H1 (cell line): ENCODE results near the gene MCMBP. TPM values are rescaled to one million over a fixed set of nuclear protein-coding genes. Genes with fewer than 3 reads are reported as not detected.

Source experiments
- CTCF ChIA-PET: fragments of 300-600 bp; sonication (Branson Sonifier 250); formaldehyde crosslinking; loops from one replicate; lab custom pipeline; 2021; ENCODE audit not compliant: partially characterized antibody; lab: Charles Lee
- POLR2A ChIA-PET: fragments of 300-600 bp; sonication (Branson Sonifier 250); formaldehyde crosslinking; loops from one replicate; lab custom pipeline; 2021; ENCODE audit warnings: inconsistent platforms; ENCODE audit not compliant: partially characterized antibody; lab: Charles Lee
- DNase-seq, 2 experiments: peaks; one replicate each; pipeline versions ENCODE4 v3.0.0 to v3.0.0-alpha.2; 2010 to 2022; ENCODE audit warnings: low spot score in 2 of 2, low read depth in 1 of 2, mixed read lengths in 1 of 2
- FAIRE-seq: peaks from 2 replicates; lab custom pipeline; 2011; peaks lifted over from hg19 to GRCh38; lab: Jason Lieb, UNC
- H2AFZ ChIP-seq: 2 replicates; pipeline ENCODE4 v1.8.1; 2012; ENCODE audit warnings: low read length, inconsistent platforms
- H2AK5ac ChIP-seq: 2 replicates; pipeline ENCODE4 v1.6.1; 2013; ENCODE audit warnings: low read depth, low read length
- H2BK120ac ChIP-seq: replicated peaks from 2 replicates; pipeline ENCODE3; 2013; ENCODE audit warnings: low read depth, low read length, inconsistent platforms
- H2BK12ac ChIP-seq: 2 replicates; pipeline ENCODE4 v1.6.1; 2013; ENCODE audit warnings: low read depth, low read length
- H2BK15ac ChIP-seq: 2 replicates; pipeline ENCODE4 v1.6.1; 2013; ENCODE audit warnings: low read length
- H2BK20ac ChIP-seq: 2 replicates; pipeline ENCODE4 v1.6.1; 2013; ENCODE audit warnings: low read length
- H2BK5ac ChIP-seq: 2 replicates; pipeline ENCODE4 v1.6.1; 2013; ENCODE audit warnings: low read depth, low read length
- H3K14ac ChIP-seq: 2 replicates; pipeline ENCODE4 v1.6.1; 2013; ENCODE audit warnings: inconsistent platforms; ENCODE audit not compliant: insufficient read length
- H3K18ac ChIP-seq: 2 replicates; pipeline ENCODE4 v1.6.1; 2013; ENCODE audit warnings: low read length; ENCODE audit errors: extremely low read depth
- H3K23ac ChIP-seq: 2 replicates; pipeline ENCODE4 v1.6.1; 2013; ENCODE audit warnings: inconsistent platforms; ENCODE audit not compliant: insufficient read length
- H3K23me2 ChIP-seq: 2 replicates; pipeline ENCODE4 v1.6.1; 2013; ENCODE audit warnings: low read depth, low read length
- H3K27ac ChIP-seq: 2 replicates; pipeline ENCODE4 v1.6.1; 2011; ENCODE audit warnings: low read depth, low read length, inconsistent platforms
- H3K27me3 ChIP-seq, 4 experiments: replicated peaks in 1 of 4; 1 replicate in 1 of 4; 2 replicates in 3 of 4; pipeline versions ENCODE4 v1.6.1 to v1.8.1; 2011 to 2013; ENCODE audit warnings: low read length in 3 of 4, mild to moderate bottlenecking in 3 of 4, inconsistent platforms in 2 of 4, mixed read lengths in 2 of 4, moderate library complexity in 1 of 4; ENCODE audit not compliant: control insufficient read depth in 3 of 4, insufficient read depth in 3 of 4; ENCODE audit errors: extremely low read depth in 1 of 4
- H3K36me3 ChIP-seq, 4 experiments: 2 replicates each; pipeline versions ENCODE4 v1.6.1 to v1.8.1; 2011 to 2013; ENCODE audit warnings: mild to moderate bottlenecking in 4 of 4, low read length in 3 of 4, moderate library complexity in 2 of 4, control low read depth in 1 of 4, inconsistent platforms in 1 of 4; ENCODE audit not compliant: insufficient read depth in 4 of 4, control insufficient read depth in 2 of 4
- H3K4ac ChIP-seq: replicated peaks from 2 replicates; pipeline ENCODE3; 2013; ENCODE audit warnings: low read length, low read depth, mixed read lengths, inconsistent platforms; ENCODE audit not compliant: insufficient read length
- H3K4me1 ChIP-seq, 4 experiments: replicated peaks in 1 of 4; 1 replicate in 1 of 4; 2 replicates in 3 of 4; pipeline versions ENCODE4 v1.6.1 to v1.8.1; 2011 to 2013; ENCODE audit warnings: low read length in 3 of 4, inconsistent platforms in 2 of 4, mixed read lengths in 1 of 4; ENCODE audit not compliant: insufficient read depth in 4 of 4, control insufficient read depth in 3 of 4
- H3K4me2 ChIP-seq, 2 experiments: 2 replicates each; pipeline versions ENCODE4 v1.6.1 to v1.8.1; 2011 to 2013; ENCODE audit warnings: low read depth in 2 of 2, low read length in 2 of 2, control low read depth in 1 of 2, inconsistent platforms in 1 of 2, mild to moderate bottlenecking in 1 of 2; ENCODE audit not compliant: insufficient read depth in 1 of 2
- H3K4me3 ChIP-seq, 4 experiments: fragments of 200-600, 300-600 bp in 1 of 4; sonication (generic), shearing (Covaris generic), sonication (Bioruptor Twin) in 1 of 4; 2 replicates each; pipeline versions ENCODE4 v1.5.1 to v1.8.1; 2011 to 2016; ENCODE audit warnings: low read length in 4 of 4, low read depth in 3 of 4, control low read depth in 2 of 4, inconsistent platforms in 2 of 4, mild to moderate bottlenecking in 2 of 4, mixed read lengths in 1 of 4, moderate library complexity in 1 of 4; ENCODE audit not compliant: insufficient read depth in 2 of 4; ENCODE audit errors: extremely low read depth in 1 of 4
- H3K56ac ChIP-seq: replicated peaks from 2 replicates; pipeline ENCODE3; 2013; ENCODE audit warnings: low read depth, mild to moderate bottlenecking, mixed read lengths, low read length, inconsistent platforms; ENCODE audit not compliant: insufficient read length
- H3K79me1 ChIP-seq: 2 replicates; pipeline ENCODE4 v1.6.1; 2013; ENCODE audit warnings: low read depth, low read length, control low read depth
- H3K79me2 ChIP-seq, 2 experiments: 2 replicates each; pipeline versions ENCODE4 v1.6.1 to v1.8.1; 2012 to 2013; ENCODE audit warnings: low read length in 2 of 2, mild to moderate bottlenecking in 2 of 2, inconsistent platforms in 1 of 2; ENCODE audit not compliant: insufficient read depth in 2 of 2, control insufficient read depth in 1 of 2
- H3K9ac ChIP-seq, 4 experiments: replicated peaks in 1 of 4; 1 replicate in 1 of 4; 2 replicates in 3 of 4; pipeline versions ENCODE4 v1.6.1 to v1.8.1; 2011 to 2013; ENCODE audit warnings: low read depth in 3 of 4, low read length in 3 of 4, control low read depth in 2 of 4, mild to moderate bottlenecking in 2 of 4, moderate library complexity in 2 of 4, inconsistent platforms in 1 of 4; ENCODE audit errors: extremely low read depth in 1 of 4
- H3K9me3 ChIP-seq, 2 experiments: 2 replicates each; pipeline versions ENCODE4 v1.6.1 to v1.8.1; 2012 to 2013; ENCODE audit warnings: mild to moderate bottlenecking in 2 of 2, moderate library complexity in 2 of 2, control low read depth in 1 of 2, inconsistent platforms in 1 of 2, low read depth in 1 of 2, low read length in 1 of 2, mixed read lengths in 1 of 2; ENCODE audit not compliant: insufficient read depth in 2 of 2
- H4K20me1 ChIP-seq, 2 experiments: replicated peaks in 1 of 2; 2 replicates each; pipeline versions ENCODE3 to v1.8.1; 2011 to 2013; ENCODE audit warnings: inconsistent platforms in 2 of 2, low read length in 2 of 2, mild to moderate bottlenecking in 1 of 2; ENCODE audit not compliant: insufficient read depth in 2 of 2, control insufficient read depth in 1 of 2
- H4K5ac ChIP-seq: 2 replicates; pipeline ENCODE4 v1.6.1; 2013; ENCODE audit warnings: low read length, low read depth, mixed read lengths, inconsistent platforms; ENCODE audit not compliant: insufficient read length
- H4K8ac ChIP-seq: 2 replicates; pipeline ENCODE4 v1.8.0; 2013; ENCODE audit warnings: mild to moderate bottlenecking, moderate library complexity, low read length, inconsistent platforms; ENCODE audit not compliant: insufficient read depth; ENCODE audit errors: extremely low read depth
- H4K91ac ChIP-seq: replicated peaks from 2 replicates; pipeline ENCODE3; 2013; ENCODE audit warnings: low read length, mixed read lengths, inconsistent platforms; ENCODE audit not compliant: insufficient read length
- EP300 ChIP-seq, 2 experiments: IDR thresholded peaks; 1 replicate in 1 of 2; 2 replicates in 1 of 2; pipeline ENCODE4 v1.6.1; 2011 to 2012; ENCODE audit warnings: low read depth in 2 of 2, low read length in 2 of 2, mild to moderate bottlenecking in 2 of 2, borderline replicate concordance in 1 of 2, inconsistent platforms in 1 of 2, moderate library complexity in 1 of 2
- JUND ChIP-seq: IDR thresholded peaks from 2 replicates; pipeline ENCODE4 v1.6.1; 2011; ENCODE audit warnings: mild to moderate bottlenecking, improper control_type of control experiment, low read length
- RAD21 ChIP-seq, 2 experiments: IDR thresholded peaks in 1 of 2; conservative IDR thresholded peaks in 1 of 2; 2 replicates each; pipeline ENCODE4 v1.6.1; 2011; ENCODE audit warnings: low read depth in 2 of 2, low read length in 2 of 2, improper control_type of control experiment in 1 of 2, inconsistent platforms in 1 of 2, mild to moderate bottlenecking in 1 of 2, moderate library complexity in 1 of 2
- WGBS, 2 experiments: shearing (Covaris generic) in 1 of 2; methylation state at CpG; one replicate each; pipeline versions ENCODE4 v1.1.6 to v1.1.7; 2013 to 2015; ENCODE audit warnings: low lambda C conversion rate in 2 of 2, mixed read lengths in 2 of 2, inconsistent platforms in 1 of 2, low coverage in 1 of 2, missing lambda C conversion rate in 1 of 2; ENCODE audit not compliant: insufficient replicate concordance in 2 of 2, insufficient coverage in 1 of 2, insufficient read length in 1 of 2; ENCODE audit errors: extremely low coverage in 1 of 2, missing lambda C conversion rate in 1 of 2; 5-methylcytosine and 5-hydroxymethylcytosine counted together
- polyA plus RNA-seq, 7 experiments: library from polyadenylated mRNA; depleted of rRNA in 3 of 7; stranded (reverse) in 5 of 7; unstranded in 2 of 7; fragments of >200 nt in 5 of 7; fragments of 200-250 nt in 2 of 7; gene quantifications; 1 replicate in 5 of 7; 2 replicates in 1 of 7; 4 replicates in 1 of 7; pipeline versions ENCODE4 v1.2.1 to v1.2.3, GENCODE V29; 2011 to 2013; ENCODE audit warnings: missing spikeins in 2 of 7, mixed read lengths in 2 of 7
- total RNA-seq: library from RNA; stranded (reverse); fragmentation: NEBNext Ultra II Directional; extraction: Animal tissue kit (Norgen Biotek cat#: 25700); gene quantifications from 2 replicates; pipeline ENCODE4 v1.2.1, GENCODE V29; 2021
- TF ChIP-seq, protein P1 (sequence below), 3 experiments: IDR thresholded peaks; 1 replicate in 2 of 3; 2 replicates in 1 of 3; pipeline versions ENCODE4 v1.5.1 to v1.6.1; 2011; ENCODE audit warnings: low read length in 3 of 3, mild to moderate bottlenecking in 3 of 3, inconsistent platforms in 2 of 3, low read depth in 1 of 3, moderate library complexity in 1 of 3; ENCODE audit not compliant: insufficient read depth in 1 of 3; ENCODE audit errors: control extremely low read depth in 1 of 3

The MCMBP gene
- total and polyA plus RNA-seq, 2 of the 8 experiments (the other 6 are each of a cell fraction or from before 2014, with no cell fraction given), result 67.3 to 81.7 TPM

DNA sequence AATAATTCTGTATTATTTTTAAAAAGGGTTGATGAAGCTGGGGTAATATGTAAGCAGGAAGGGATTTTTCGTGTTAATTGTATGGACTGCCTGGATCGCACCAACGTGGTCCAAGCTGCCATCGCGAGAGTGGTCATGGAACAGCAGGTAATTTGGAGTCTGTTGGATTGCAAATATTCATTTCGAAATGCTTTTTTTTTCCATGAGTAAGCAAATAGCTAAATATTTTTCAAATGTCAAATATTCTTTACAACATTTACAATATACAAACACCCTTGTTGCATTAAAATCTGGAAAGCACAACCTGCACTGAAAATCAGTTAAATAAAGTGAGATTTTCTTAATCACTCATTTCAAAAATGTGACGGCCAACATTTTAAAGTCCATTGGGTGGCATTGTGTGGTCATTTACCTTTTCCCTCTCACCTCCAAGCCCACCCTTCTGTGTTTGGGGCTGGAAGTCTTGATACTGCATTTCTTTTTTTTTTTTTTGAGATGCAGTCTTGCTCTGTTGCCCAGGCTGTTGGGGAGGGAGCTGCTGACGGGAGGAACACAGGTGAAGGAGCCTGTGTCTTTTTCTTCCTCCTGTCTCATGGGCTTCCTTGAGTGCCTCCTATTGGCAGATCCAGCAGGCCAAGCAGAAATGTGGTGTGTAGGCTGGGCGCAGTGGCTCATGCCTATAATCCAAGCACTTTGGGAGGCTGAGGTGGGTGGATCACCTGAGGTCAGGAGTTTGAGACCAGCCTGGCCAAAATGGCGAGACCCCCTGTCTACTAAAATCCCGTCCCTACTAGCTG lies 66.1 kb downstream of the MCMBP start:
- DNase-seq, result no peak
- Histone ChIP-seq H2BK15ac (no peak overlapping the region), H4K8ac (no peak overlapping the region), H3K4ac (no peak overlapping the region), H3K36me3 (peaks cover 0 to 5% (median 0%) of the 10 kb centered on the region in 4 experiments; a peak in 2 of 8 replicates), H3K9ac (no peak overlapping the region), H4K91ac (no peak overlapping the region), H2BK5ac (no peak overlapping the region), H3K27ac (no peak overlapping the region), H3K23me2 (no peaks in the 10 kb centered on the region), H2BK20ac (no peak overlapping the region), H3K14ac (no peak overlapping the region), H3K23ac (no peak overlapping the region), H3K4me1 (no peaks in the 10 kb centered on the region), H2AFZ (no peak overlapping the region), H3K27me3 (no peaks in the 10 kb centered on the region), H3K79me2 (no peaks in the 10 kb centered on the region), H3K4me3 (no peak overlapping the region), H3K4me2 (no peak overlapping the region), H2AK5ac (no peak overlapping the region), H3K56ac (no peak overlapping the region), H4K5ac (no peak overlapping the region), H4K20me1 (no peaks in the 10 kb centered on the region), H3K79me1 (no peaks in the 10 kb centered on the region), H2BK120ac (no peak overlapping the region), H3K9me3 (no peaks in the 10 kb centered on the region), H3K18ac (no peak overlapping the region), H2BK12ac (no peak overlapping the region)
- CTCF ChIA-PET, result interaction anchor here (0.9 to 2.9 kb wide), 7 partner anchors 10 to 162 kb away, joined by 3 to 12 read pairs (median 4); no protein-coding TSS in a partner anchor
- TF ChIP-seq RAD21 (IDR thresholded peaks at IDR 0.05 in 1 of 2, conservative IDR thresholded peaks at IDR 0.05 in 1 of 2; ENCODE audit: low read depth in 2 of 2, low read length in 2 of 2) (peak; percentile 24 to 28; a peak in 1 of 4 replicates), JUND (no peak), EP300 (IDR thresholded peaks at IDR 0.05; ENCODE audit: borderline replicate concordance in 1 of 2, low read depth in 2 of 2, low read length in 2 of 2) (no peak)
- TF ChIP-seq, protein P1, sequence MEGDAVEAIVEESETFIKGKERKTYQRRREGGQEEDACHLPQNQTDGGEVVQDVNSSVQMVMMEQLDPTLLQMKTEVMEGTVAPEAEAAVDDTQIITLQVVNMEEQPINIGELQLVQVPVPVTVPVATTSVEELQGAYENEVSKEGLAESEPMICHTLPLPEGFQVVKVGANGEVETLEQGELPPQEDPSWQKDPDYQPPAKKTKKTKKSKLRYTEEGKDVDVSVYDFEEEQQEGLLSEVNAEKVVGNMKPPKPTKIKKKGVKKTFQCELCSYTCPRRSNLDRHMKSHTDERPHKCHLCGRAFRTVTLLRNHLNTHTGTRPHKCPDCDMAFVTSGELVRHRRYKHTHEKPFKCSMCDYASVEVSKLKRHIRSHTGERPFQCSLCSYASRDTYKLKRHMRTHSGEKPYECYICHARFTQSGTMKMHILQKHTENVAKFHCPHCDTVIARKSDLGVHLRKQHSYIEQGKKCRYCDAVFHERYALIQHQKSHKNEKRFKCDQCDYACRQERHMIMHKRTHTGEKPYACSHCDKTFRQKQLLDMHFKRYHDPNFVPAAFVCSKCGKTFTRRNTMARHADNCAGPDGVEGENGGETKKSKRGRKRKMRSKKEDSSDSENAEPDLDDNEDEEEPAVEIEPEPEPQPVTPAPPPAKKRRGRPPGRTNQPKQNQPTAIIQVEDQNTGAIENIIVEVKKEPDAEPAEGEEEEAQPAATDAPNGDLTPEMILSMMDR (IDR thresholded peaks at IDR 0.05; ENCODE audit: control extremely low read depth in 1 of 3, insufficient read depth in 1 of 3, low read depth in 1 of 3, low read length in 3 of 3), result peak in 2 of 3 experiments; percentile 7 to 17; a peak in 2 of 4 replicates
- FAIRE-seq, result no peak
- POLR2A ChIA-PET, result interaction anchor here (4.5 kb wide), 1 partner anchor 12 kb away, joined by 19 read pairs; no protein-coding TSS in a partner anchor
- whole genome bisulfite sequencing, 2 experiments, result 89% methylated on average over 10 of the region's 11 CpGs; no CpG with 5 or more reads in 1 of the 2 experiments
